HG03439 (cell line): ENCODE data around the gene RPL15.
"Not testable (repeated sequence)": the region's sequence is repeated elsewhere in the genome, so short reads cannot be mapped to it uniquely, and the experiment has no call there.

Experiments used
- ATAC-seq: cut with Tn5 transposase; IDR thresholded peaks from one replicate; pipeline ENCODE4 v1.9.1; 2021; ENCODE audit warnings: mild to moderate bottlenecking, moderate library complexity; ENCODE audit not compliant: unreplicated experiment

RPL15 gene

GRCh38 chr3:23916886-23917678 lies at the start of gene RPL15, which contains the start of gene NKIRAS1:
Gene RPL15 (plus strand): TSS chr3:23917132. CDS start chr3:23917860, 728 bp downstream.
Gene NKIRAS1 (minus strand): TSS chr3:23916990. CDS start chr3:23910904, 6,086 bp downstream.
- ATAC-seq, result peak; percentile 94

DNA sequence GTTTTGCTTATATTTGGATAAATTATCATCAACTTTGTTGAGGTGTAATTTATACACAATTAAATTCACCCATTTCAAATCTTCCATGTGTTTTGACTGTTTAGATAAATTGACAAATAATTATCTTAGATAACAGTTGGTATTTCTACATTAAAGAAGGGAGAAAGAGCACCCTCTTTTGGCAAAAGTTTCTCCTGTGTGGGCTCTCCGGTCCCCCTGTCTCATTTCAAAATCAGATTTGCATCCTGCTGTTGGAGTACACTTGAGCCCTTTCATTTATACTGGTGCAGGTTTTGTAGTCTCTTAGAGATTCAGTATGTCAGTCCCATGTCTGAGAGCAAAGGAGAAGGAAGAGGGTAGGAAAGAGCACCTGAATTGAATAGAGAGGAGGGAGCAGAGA lies 49.5 kb upstream of the RPL15 start:
- no peak for ATAC-seq

- no peak for ATAC-seq
Measured at GRCh38 chr3:23867838-23868237, 49.1 kb upstream of the RPL15 start.

DNA sequence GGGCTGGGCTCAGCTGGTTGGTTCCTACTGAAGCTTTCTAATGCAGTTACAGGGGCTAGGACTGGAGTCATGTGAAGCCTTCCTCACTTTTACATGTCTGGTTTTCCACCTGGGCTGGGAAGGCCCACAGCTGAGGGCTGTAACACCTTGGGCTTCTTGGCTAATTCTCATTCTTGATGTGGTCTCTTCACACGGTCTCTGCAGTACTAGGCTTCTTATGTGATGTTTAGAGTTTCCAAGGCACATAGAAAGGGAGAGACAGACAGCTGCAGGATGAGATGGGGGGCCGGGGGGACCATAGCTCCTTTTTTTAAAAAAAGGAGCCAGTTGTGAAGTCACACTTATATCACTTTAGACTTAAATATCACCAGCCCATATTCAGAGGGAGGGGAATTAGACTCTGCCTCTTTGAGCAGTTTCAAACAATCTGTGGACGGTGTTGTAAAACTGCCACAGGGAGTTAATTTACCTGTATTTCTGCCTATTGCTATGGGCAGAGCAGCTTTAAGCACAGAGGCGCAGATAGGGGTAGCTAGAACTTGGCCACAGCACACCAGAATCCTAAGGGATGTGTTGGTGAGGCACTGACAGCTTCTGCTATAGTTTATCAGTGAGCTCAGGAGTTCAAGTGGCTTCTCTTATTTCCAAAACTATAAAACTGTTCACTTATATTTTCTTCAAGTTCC lies 46.8 kb upstream of the RPL15 start:
- no peak for ATAC-seq

GRCh38 chr3:23870663-23871043 lies 46.3 kb upstream of the RPL15 start:
- ATAC-seq, result not testable (repeated sequence)

- not testable (repeated sequence) for ATAC-seq
Measured at GRCh38 chr3:23871361-23871760, 45.6 kb upstream of the RPL15 start.

DNA sequence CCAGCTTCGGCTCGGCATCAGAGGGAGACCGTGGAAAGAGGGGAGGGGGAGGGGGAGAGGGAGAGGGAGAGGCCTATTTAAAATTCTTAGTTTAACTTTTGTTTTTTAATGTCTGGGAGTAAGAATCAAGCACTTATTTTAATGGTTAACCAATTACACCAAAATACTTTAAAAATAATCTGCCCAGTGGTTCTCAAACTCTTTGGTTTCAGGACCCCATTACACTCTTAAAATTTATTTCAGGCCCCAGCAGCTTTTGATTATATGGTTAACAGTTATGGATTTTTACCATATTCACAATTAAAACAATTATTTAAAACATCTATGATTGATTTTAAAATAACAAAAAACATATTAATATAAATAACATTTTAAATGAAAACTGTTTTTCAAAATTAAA lies 44.6 kb upstream of the RPL15 start:
- ATAC-seq, result no peak

- ATAC-seq, result no peak
Measured at GRCh38 chr3:23873941-23874340, 43.0 kb upstream of the RPL15 start.

- no peak for ATAC-seq
Measured at GRCh38 chr3:23874359-23875112, 42.4 kb upstream of the RPL15 start.

DNA sequence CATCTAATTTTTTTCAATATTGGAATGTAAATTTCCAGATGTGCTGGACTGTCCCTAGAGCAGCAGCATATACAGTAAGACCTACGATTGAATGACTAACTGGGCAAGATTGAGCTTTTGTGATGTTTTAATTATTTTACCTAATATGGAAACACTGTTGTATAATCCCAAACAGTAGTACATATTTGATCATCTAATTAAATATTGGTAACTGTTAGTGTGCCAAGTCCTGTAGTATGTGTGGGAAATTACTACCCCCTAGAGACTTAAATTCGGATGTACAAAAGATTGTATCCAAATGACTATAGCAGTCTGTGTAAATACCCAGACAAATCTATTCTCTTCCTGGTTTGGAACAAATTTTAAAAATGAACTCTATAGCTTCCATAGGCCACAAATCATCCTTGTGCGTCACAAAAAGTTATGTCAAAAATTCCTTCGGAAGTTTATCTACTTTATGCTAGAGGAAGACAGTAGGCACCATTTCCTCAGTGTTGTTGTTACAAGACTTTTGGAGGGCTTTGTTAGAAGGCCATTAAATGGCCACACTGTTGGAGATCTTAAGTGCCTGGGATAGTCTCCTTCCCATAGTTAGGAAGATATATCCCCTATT lies 41.7 kb upstream of the RPL15 start:
- ATAC-seq, result no peak

GRCh38 chr3:23876923-23877322 lies 40.0 kb upstream of the RPL15 start:
- ATAC-seq, result no peak

DNA sequence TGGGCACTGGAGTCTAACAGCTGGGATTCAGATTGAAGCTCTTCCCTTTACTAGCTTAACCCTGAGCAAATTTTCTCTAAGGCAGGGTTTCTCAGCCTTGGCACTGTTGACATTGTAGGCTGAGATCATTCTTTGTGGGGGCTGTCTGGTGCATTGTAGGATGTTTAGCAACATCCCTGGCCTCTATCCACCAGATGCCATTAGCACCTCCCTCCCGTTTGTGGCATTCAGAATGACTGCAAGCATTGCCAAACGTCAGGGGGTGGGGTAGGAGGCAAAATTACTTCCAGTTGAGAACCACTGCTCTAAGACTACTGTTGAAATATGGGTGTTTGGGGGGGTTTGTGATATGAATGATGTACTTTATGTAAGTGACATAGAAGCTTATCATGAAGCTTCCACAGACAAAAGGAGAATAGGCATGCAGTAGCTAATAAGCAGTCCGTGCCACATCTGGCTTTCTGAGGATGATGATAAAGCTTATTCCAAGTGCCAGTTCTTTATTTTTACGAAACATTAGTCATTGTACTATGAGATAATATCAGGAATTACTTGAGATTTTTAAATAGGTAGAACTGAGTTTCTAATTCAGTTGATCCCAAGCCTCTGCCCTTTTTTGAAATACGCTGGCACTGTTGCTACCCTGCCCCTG lies 39.5 kb upstream of the RPL15 start:
- ATAC-seq, result no peak

- ATAC-seq, result no peak
Measured at GRCh38 chr3:23879485-23879884, 37.4 kb upstream of the RPL15 start.

GRCh38 chr3:23880703-23881339 lies 36.1 kb upstream of the RPL15 start:
- ATAC-seq, result no peak

DNA sequence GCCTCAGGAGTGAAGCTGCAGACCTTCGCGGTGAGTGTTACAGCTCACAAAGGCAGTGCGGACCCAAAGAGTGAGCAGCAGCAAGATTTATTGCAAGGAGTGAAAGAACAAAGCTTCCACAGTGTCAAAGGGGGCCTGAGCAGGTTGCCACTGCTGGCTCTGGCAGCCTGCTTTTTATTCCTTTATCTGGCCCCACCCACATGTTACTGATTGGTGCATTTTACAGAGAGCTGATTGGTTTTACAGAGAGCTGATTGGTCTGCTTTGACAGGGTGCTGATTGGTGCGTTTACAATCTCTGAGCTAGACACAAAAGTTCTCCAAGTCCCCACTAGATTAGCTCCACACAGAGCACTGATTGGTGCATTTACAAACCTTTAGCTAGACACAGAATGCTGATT lies 34.9 kb upstream of the RPL15 start:
- not testable (repeated sequence) for ATAC-seq

DNA sequence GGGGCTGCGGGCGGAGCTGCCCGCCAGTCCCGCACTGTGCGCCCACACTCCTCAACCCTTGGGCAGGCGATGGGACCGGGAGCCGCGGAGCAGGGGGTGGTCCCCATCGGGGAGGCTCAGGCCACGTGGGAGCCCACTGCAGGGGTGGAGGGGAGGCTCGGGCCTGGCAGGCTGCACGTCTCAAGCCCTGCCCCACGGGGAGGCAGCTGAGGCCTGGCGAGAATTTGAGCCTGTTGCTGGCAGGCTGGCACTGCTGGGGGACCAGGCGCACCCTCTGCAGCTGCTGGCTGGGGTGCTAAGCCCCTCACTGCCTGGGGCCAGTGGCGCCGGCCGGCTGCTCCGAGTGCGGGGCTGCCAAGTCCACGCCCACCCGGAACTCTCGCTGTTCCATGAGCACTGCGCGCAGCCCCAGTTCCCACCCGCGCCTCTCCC lies 34.4 kb upstream of the RPL15 start:
- ATAC-seq, result no peak

DNA sequence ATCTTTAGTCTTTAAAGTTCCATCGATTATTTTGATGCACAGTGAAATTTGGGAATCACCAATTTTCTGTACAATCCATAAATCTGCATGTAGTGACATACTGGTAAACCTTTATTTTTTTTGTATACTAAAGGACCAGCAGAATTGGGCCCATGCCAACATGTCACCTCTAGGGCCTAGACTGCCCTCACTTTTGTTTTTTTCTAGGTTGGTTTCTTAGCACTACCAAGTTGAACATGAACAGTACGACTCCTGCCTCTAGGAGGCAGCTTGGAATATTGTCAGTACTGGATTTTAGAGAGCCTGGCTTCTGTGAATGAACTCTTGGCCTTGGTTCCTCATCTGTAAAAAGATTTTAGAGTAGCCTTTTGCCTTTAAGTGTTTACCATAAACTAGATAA lies 32.5 kb upstream of the RPL15 start:
- no peak for ATAC-seq

GRCh38 chr3:23885210-23885609 lies 31.7 kb upstream of the RPL15 start:
- ATAC-seq, result no peak

- ATAC-seq, result no peak
Measured at GRCh38 chr3:23886311-23886710, 30.6 kb upstream of the RPL15 start.

GRCh38 chr3:23888617-23889228 lies 28.2 kb upstream of the RPL15 start:
- ATAC-seq, result no peak
